OCI-LY1 (cell line): ENCODE results near the gene F2RL2.

Experiments used
- EZH2 ChIP-seq: fragments of 200-600 bp; sonication (generic), shearing (Covaris generic); IDR thresholded peaks from 2 replicates; pipeline ENCODE4 v1.8.0; 2017; ENCODE audit warnings: borderline replicate concordance, mixed run types, mild to moderate bottlenecking, antibody characterized with exemption, low read length, moderate library complexity, mixed read lengths
- TF ChIP-seq, protein P1 (sequence below): fragments of 200-600 bp; sonication (generic), shearing (Covaris generic); IDR thresholded peaks from 2 replicates; pipeline ENCODE4 v1.5.1; 2017; ENCODE audit warnings: mild to moderate bottlenecking, antibody characterized with exemption, low read length, moderate library complexity, mixed read lengths

DNA sequence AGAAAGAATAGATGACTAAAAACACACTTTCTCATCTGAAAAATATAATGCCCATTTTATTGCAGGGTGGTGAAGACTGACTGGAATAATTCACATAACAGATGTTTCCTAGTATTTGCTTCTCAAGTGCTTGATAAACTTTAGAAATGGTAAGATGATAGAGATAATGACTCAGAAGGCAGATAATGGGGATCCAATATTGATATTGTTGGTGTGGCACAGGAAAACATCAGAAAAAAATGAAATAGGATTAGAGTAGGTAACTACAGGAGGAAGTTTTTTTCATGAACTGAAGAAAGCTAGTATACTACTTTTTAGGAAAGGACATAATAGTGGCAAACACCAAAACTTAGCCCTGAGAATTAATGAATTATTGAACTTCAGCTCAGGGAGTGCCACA lies 20.2 kb upstream of the F2RL2 start:
- TF ChIP-seq, protein P1, sequence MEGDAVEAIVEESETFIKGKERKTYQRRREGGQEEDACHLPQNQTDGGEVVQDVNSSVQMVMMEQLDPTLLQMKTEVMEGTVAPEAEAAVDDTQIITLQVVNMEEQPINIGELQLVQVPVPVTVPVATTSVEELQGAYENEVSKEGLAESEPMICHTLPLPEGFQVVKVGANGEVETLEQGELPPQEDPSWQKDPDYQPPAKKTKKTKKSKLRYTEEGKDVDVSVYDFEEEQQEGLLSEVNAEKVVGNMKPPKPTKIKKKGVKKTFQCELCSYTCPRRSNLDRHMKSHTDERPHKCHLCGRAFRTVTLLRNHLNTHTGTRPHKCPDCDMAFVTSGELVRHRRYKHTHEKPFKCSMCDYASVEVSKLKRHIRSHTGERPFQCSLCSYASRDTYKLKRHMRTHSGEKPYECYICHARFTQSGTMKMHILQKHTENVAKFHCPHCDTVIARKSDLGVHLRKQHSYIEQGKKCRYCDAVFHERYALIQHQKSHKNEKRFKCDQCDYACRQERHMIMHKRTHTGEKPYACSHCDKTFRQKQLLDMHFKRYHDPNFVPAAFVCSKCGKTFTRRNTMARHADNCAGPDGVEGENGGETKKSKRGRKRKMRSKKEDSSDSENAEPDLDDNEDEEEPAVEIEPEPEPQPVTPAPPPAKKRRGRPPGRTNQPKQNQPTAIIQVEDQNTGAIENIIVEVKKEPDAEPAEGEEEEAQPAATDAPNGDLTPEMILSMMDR, result no peak
- TF ChIP-seq EZH2, result no peak
